Dermis blood vessel endothelial cell (primary cell): ENCODE results near the gene POLR3H. TPM values are rescaled to one million over a fixed set of nuclear protein-coding genes. Genes with fewer than 3 reads are reported as not detected.

Experiments
- DNase-seq: peaks from one replicate; pipeline ENCODE4 v3.0.0; 2010
- total RNA-seq: library from RNA; depleted of rRNA; stranded (reverse); fragments of >200 nt; gene quantifications from 2 replicates; pipeline ENCODE4 v1.2.3, GENCODE V29; 2014

Gene POLR3H
- total RNA-seq, 1 donor from 2014 or later: 11.7 TPM

- no peak for DNase-seq
Measured at GRCh38 chr22:41534219-41534618, 10.1 kb downstream of the POLR3H start.

- peak; percentile 84 for DNase-seq
Measured at GRCh38 chr22:41532908-41533825, 11.1 kb downstream of the POLR3H start.

- no peak for DNase-seq
Measured at GRCh38 chr22:41531715-41532477, 12.4 kb downstream of the POLR3H start.

GRCh38 chr22:41530890-41531714 lies 13.2 kb downstream of the POLR3H start:
- DNase-seq: no peak

GRCh38 chr22:41528938-41529561 lies 15.2 kb downstream of the POLR3H start:
- no peak for DNase-seq

GRCh38 chr22:41528132-41528766 lies 16.0 kb downstream of the POLR3H start:
- no peak for DNase-seq

GRCh38 chr22:41526830-41527799 lies 17.2 kb downstream of the POLR3H start:
- peak; percentile 50 for DNase-seq

GRCh38 chr22:41526226-41526829 lies 17.9 kb downstream of the POLR3H start:
- no peak for DNase-seq

GRCh38 chr22:41525450-41526225 lies 18.6 kb downstream of the POLR3H start:
- DNase-seq: no peak

GRCh38 chr22:41524809-41525449 lies 19.3 kb downstream of the POLR3H start:
- DNase-seq: peak; percentile 50

GRCh38 chr22:41524251-41524661 lies 20.0 kb downstream of the POLR3H start:
- peak; percentile 34 for DNase-seq

- DNase-seq: no peak
Measured at GRCh38 chr22:41523464-41524221, 20.6 kb downstream of the POLR3H start.

GRCh38 chr22:41522813-41523212 lies 21.5 kb downstream of the POLR3H start:
- DNase-seq: no peak

- no peak for DNase-seq
Measured at GRCh38 chr22:41521126-41521525, 23.1 kb downstream of the POLR3H start.

GRCh38 chr22:41518048-41518347 lies 26.3 kb downstream of the POLR3H start:
- no peak for DNase-seq

- DNase-seq: peak; percentile 77
Measured at GRCh38 chr22:41517172-41518047, 26.9 kb downstream of the POLR3H start.

- DNase-seq: no peak
Measured at GRCh38 chr22:41516462-41516861, 27.8 kb downstream of the POLR3H start.
